PC-9 (cell line): ENCODE results near the gene GDF2. TPM values are rescaled to one million over a fixed set of nuclear protein-coding genes. Genes with fewer than 3 reads are reported as not detected.

ENCODE experiments used
- BruUV-seq: library from RNA; stranded (reverse); fragments of 400-500 nt; replicated peaks from 2 replicates; lab custom pipeline; 2021; lab: Mats Ljungman, UMichigan
- CTCF ChIA-PET: fragments of 300-600 bp; sonication (Branson Sonifier 250); formaldehyde crosslinking; loops from one replicate; lab custom pipeline; 2022; ENCODE audit warnings: antibody characterized with exemption; lab: Charles Lee
- POLR2A ChIA-PET: fragments of 300-600 bp; sonication (Branson Sonifier 250); formaldehyde crosslinking; loops from one replicate; lab custom pipeline; 2022; ENCODE audit warnings: antibody characterized with exemption; ENCODE audit not compliant: unreplicated experiment; lab: Charles Lee
- DNase-seq, 2 experiments: peaks; one replicate each; pipeline versions ENCODE4 v3.0.0 to v3.0.0-alpha.2; 2015 to 2022; ENCODE audit warnings: mixed read lengths in 1 of 2
- H2AFZ ChIP-seq: fragments of 200-600 bp; sonication (generic); 2 replicates; pipeline ENCODE4 v1.8.1; 2017; ENCODE audit warnings: antibody characterized with exemption
- H3F3A ChIP-seq: fragments of 200-600 bp; sonication (generic); 2 replicates; pipeline ENCODE4 v1.8.1; 2017; ENCODE audit warnings: antibody characterized with exemption, mild to moderate bottlenecking, low read depth; ENCODE audit not compliant: insufficient read depth
- H3K27ac ChIP-seq: fragments of 200-600 bp; sonication (generic); 2 replicates; pipeline ENCODE4 v1.6.1; 2016; ENCODE audit warnings: mixed run types
- H3K27me3 ChIP-seq: fragments of 200-600 bp; sonication (generic); 2 replicates; pipeline ENCODE4 v1.6.1; 2016; ENCODE audit warnings: low read depth, mixed run types; ENCODE audit not compliant: insufficient read depth
- H3K36me3 ChIP-seq: fragments of 200-600 bp; sonication (generic); 2 replicates; pipeline ENCODE4 v1.6.1; 2016; ENCODE audit warnings: low read depth, mixed run types
- H3K4me1 ChIP-seq: fragments of 200-600 bp; sonication (generic); replicated peaks from 2 replicates; pipeline ENCODE4 v1.6.1; 2016; ENCODE audit warnings: mixed run types; ENCODE audit not compliant: insufficient read depth
- H3K4me2 ChIP-seq: fragments of 200-600 bp; sonication (generic); 2 replicates; pipeline ENCODE4 v1.6.1; 2017; ENCODE audit warnings: mixed run types
- H3K4me3 ChIP-seq: fragments of 200-600 bp; sonication (generic); 2 replicates; pipeline ENCODE4 v1.6.1; 2016; ENCODE audit warnings: mixed run types
- H3K79me2 ChIP-seq: fragments of 200-600 bp; sonication (generic); 2 replicates; pipeline ENCODE4 v1.6.1; 2017; ENCODE audit warnings: low read depth, mixed run types
- H3K9me2 ChIP-seq: fragments of 200-600 bp; sonication (generic); 2 replicates; pipeline ENCODE4 v1.8.1; 2017; ENCODE audit warnings: mild to moderate bottlenecking; ENCODE audit not compliant: insufficient read depth
- H3K9me3 ChIP-seq: fragments of 200-600 bp; sonication (generic); 2 replicates; pipeline ENCODE4 v1.8.1; 2016; ENCODE audit warnings: low read depth; ENCODE audit not compliant: insufficient read depth
- H4K20me1 ChIP-seq: fragments of 200-600 bp; sonication (generic); 2 replicates; pipeline ENCODE4 v1.8.1; 2017; ENCODE audit not compliant: insufficient read depth
- CTCF ChIP-seq: fragments of 200-600 bp; sonication (generic); conservative IDR thresholded peaks from 2 replicates; pipeline ENCODE4 v1.6.1; 2017; ENCODE audit warnings: mixed run types, antibody characterized with exemption, mild to moderate bottlenecking, moderate library complexity
- EZH2 ChIP-seq: fragments of 200-600 bp; sonication (generic); IDR thresholded peaks from 2 replicates; pipeline ENCODE4 v1.8.0; 2017; ENCODE audit warnings: antibody characterized with exemption, low read depth
- intact Hi-C: fragments of 100-400 bp; cut with micrococcal nuclease; formaldehyde crosslinking; loops from one replicate; pipeline ENCODE4 v1.10.0; 2022; ENCODE audit not compliant: unreplicated experiment
- total RNA-seq: library from RNA; stranded (reverse); gene quantifications from 2 replicates; pipeline ENCODE4 v1.2.3, GENCODE V29; 2021

The GDF2 gene
- total RNA-seq, 1 experiment from 2014 or later: not detected

GRCh38 chr10:47301833-47302232, 20.4 kb upstream of the GDF2 start:
- TF ChIP-seq EZH2 (no peak), CTCF (no peak)
- ChIA-PET POLR2A (no interaction called here), CTCF (no interaction called here)
- Histone ChIP-seq H3K36me3 (no peaks in the 10 kb centered on the region), H3F3A (no peaks in the 10 kb centered on the region), H3K4me3 (no peak overlapping the region), H4K20me1 (no peaks in the 10 kb centered on the region), H3K4me1 (peaks cover 8% of the 10 kb centered on the region; the same call in 1 of the 2 replicates), H3K9me3 (no peaks in the 10 kb centered on the region), H3K4me2 (no peak overlapping the region), H3K27me3 (no peaks in the 10 kb centered on the region), H3K9me2 (no peaks in the 10 kb centered on the region), H3K27ac (no peak overlapping the region), H2AFZ (no peak overlapping the region), H3K79me2 (no peaks in the 10 kb centered on the region)
- intact Hi-C loops: no loop called here
- BruUV-seq: no TSS peak
- DNase-seq: no peak

GRCh38 chr10:47303105-47303504, 19.1 kb upstream of the GDF2 start:
- intact Hi-C loops: no loop called here
- Histone ChIP-seq H3K9me2 (no peaks in the 10 kb centered on the region), H3F3A (no peaks in the 10 kb centered on the region), H3K27me3 (no peaks in the 10 kb centered on the region), H3K4me3 (no peak overlapping the region), H2AFZ (no peak overlapping the region), H3K4me2 (no peak overlapping the region), H3K4me1 (peaks cover 8% of the 10 kb centered on the region; the same call in 1 of the 2 replicates), H3K79me2 (no peaks in the 10 kb centered on the region), H4K20me1 (no peaks in the 10 kb centered on the region), H3K27ac (no peak overlapping the region), H3K36me3 (no peaks in the 10 kb centered on the region), H3K9me3 (no peaks in the 10 kb centered on the region)
- DNase-seq: no peak
- TF ChIP-seq CTCF (no peak), EZH2 (no peak)
- CTCF ChIA-PET: no interaction called here
- BruUV-seq: no TSS peak
- POLR2A ChIA-PET: no interaction called here

- Histone ChIP-seq H3K36me3 (no peaks in the 10 kb centered on the region), H3K4me3 (no peak overlapping the region), H3K9me2 (no peaks in the 10 kb centered on the region), H3K27me3 (no peaks in the 10 kb centered on the region), H3K79me2 (no peaks in the 10 kb centered on the region), H3K9me3 (no peaks in the 10 kb centered on the region), H3F3A (no peaks in the 10 kb centered on the region), H3K27ac (no peak overlapping the region), H3K4me2 (no peak overlapping the region), H2AFZ (no peak overlapping the region), H3K4me1 (peaks cover 8% of the 10 kb centered on the region; the same call in 1 of the 2 replicates), H4K20me1 (no peaks in the 10 kb centered on the region)
- no TSS peak for BruUV-seq
- TF ChIP-seq EZH2 (no peak), CTCF (no peak)
- ChIA-PET POLR2A (no interaction called here), CTCF (no interaction called here)
- no peak for DNase-seq
- intact Hi-C loops: no loop called here
Measured at GRCh38 chr10:47303866-47304265, 18.4 kb upstream of the GDF2 start.
